Stimulated activated CD8-positive, alpha-beta memory T cell treated with anti-CD3 and anti-CD28 coated beads, Interleukin-15, amount 100 ng/mL, for 1 hour (primary cell): ENCODE measurements around the gene LRRC7.

Experiments
- DNase-seq: peaks from one replicate; pipeline ENCODE4 v3.0.0-alpha.2; 2020; ENCODE audit warnings: low read depth

Gene LRRC7

GRCh38 chr1:69567652-69568420, at the start of gene LRRC7:
LRRC7 (plus strand) TSS chr1:69567922; CDS start chr1:69568640, 718 bp downstream.
- no peak for DNase-seq

- DNase-seq, result no peak
These were observed 48.7 kb upstream of the LRRC7 start for GRCh38 chr1:69519006-69519405.

- no peak for DNase-seq
These were observed 47.4 kb upstream of the LRRC7 start for GRCh38 chr1:69520326-69520725.

GRCh38 chr1:69523032-69523431, 44.7 kb upstream of the LRRC7 start:
- DNase-seq, result no peak

- no peak for DNase-seq
These were observed 44.3 kb upstream of the LRRC7 start for GRCh38 chr1:69523461-69523860.

GRCh38 chr1:69524015-69524414, 43.7 kb upstream of the LRRC7 start:
- no peak for DNase-seq

- DNase-seq, result no peak
These were observed 40.4 kb upstream of the LRRC7 start for GRCh38 chr1:69527273-69527672.

- DNase-seq, result no peak
These were observed 39.3 kb upstream of the LRRC7 start for GRCh38 chr1:69528376-69528775.

- no peak for DNase-seq
These were observed 34.4 kb upstream of the LRRC7 start for GRCh38 chr1:69533343-69533742.

GRCh38 chr1:69534829-69535228, 32.9 kb upstream of the LRRC7 start:
- no peak for DNase-seq

- DNase-seq, result no peak
These were observed 32.2 kb upstream of the LRRC7 start for GRCh38 chr1:69535490-69535889.

GRCh38 chr1:69540052-69540451, 27.7 kb upstream of the LRRC7 start:
- DNase-seq, result no peak

- no peak for DNase-seq
These were observed 16.0 kb upstream of the LRRC7 start for GRCh38 chr1:69551476-69552324.

GRCh38 chr1:69553726-69554125, 14.0 kb upstream of the LRRC7 start:
- no peak for DNase-seq

GRCh38 chr1:69568421-69569174, 876 bp downstream of the LRRC7 start:
- DNase-seq, result no peak

- no peak for DNase-seq
These were observed 1.4 kb downstream of the LRRC7 start for GRCh38 chr1:69569175-69569541.

GRCh38 chr1:69569576-69570328, 2.0 kb downstream of the LRRC7 start:
- DNase-seq, result no peak

- no peak for DNase-seq
These were observed 2.6 kb downstream of the LRRC7 start for GRCh38 chr1:69570356-69570755.

- DNase-seq, result no peak
These were observed 5.2 kb downstream of the LRRC7 start for GRCh38 chr1:69572921-69573320.

GRCh38 chr1:69573911-69574310, 6.2 kb downstream of the LRRC7 start:
- DNase-seq, result no peak

- DNase-seq, result no peak
These were observed 17.9 kb downstream of the LRRC7 start for GRCh38 chr1:69585666-69586065.

- DNase-seq, result no peak
These were observed 19.7 kb downstream of the LRRC7 start for GRCh38 chr1:69587391-69587790.
